Activated CD8-positive, alpha-beta memory T cell treated with anti-CD3 and anti-CD28 coated beads, Interleukin-2, amount 50 U/mL, for 1 hour (primary cell): ENCODE data around the gene TEKTIP1.

Experiments used
- DNase-seq: peaks from one replicate; pipeline ENCODE4 v3.0.0-alpha.2; 2020; ENCODE audit errors: extremely low read depth

TEKTIP1 gene

GRCh38 chr19:3585301-3586126, 46.5 kb downstream of the TEKTIP1 start, which contains the start of gene GIPC3:
Gene GIPC3, plus strand, starts transcription at chr19:3585478. Its CDS starts 120 bp downstream, at chr19:3585598.
- DNase-seq = no peak

DNA sequence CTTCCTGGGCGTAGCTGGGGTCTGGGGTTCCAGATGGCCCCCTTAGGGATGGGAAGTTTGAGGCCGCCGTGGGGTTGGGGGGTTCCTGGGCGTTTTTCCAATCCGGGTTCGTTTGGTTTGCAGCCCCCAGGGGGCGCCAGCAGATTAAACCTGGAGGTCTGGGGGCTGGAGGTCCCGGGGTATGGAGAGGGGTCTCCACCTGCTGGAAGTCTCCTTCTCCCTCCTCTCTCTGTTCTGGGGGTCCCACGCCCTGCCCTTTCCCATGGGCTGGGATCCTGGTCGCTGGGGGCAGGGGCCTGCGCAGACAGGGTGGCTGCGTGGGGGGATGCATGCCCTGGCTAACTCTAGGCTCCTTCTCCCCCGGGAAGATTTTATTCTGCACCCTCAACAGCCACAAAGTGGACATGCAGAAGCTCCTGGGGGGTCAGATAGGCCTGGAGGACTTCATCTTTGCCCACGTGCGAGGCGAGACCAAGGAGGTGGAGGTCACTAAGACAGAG, 47.2 kb downstream of the TEKTIP1 start:
- DNase-seq = no peak

DNA sequence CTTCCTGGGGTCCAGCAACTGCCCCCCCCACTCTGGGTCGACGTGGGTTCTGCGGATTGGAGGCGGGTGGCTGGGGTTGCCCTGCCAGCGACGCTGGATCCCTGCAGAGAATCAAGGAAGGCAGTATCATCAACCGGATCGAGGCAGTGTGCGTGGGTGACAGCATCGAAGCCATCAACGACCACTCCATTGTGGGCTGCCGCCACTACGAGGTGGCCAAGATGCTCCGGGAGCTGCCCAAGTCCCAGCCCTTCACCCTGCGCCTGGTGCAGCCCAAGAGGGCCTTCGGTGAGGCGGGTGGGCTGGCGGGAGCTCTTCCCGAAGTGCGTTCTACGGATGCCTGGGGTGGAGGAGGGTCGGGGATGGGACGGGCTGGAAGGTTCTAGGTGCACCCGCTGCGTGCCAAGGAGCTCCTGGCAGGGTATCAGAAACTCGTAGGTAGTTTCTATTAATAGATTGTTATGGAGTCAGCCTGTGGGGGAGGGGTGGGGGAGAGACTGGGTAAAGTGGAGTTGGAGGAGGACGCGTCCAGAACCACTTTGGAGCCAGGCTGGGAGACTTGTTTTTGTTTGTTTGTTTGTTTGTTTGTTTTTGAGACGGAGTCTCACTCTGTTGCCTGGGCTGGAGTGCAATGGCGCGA, 47.9 kb downstream of the TEKTIP1 start:
- DNase-seq = no peak

DNA sequence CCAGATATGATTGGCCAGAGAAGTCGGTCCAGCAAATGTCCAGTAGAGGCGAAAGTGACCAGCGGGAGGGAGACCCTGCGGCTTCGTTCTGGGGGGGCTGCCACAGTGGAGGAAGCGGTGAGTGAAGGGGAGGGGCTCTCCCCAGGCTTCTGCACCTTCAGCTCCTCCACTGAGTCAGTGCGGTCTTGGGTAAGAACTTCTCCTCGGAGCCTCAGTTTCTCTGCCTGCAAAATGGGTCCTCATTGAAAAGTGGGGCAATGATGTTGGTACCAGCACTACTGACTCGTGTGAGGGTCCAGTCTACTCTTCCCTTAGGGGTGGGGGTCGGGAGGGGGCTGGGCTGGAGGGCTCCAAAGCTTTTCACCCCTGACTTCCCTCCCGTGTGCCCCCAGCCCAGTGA, 50.5 kb downstream of the TEKTIP1 start:
- no peak for DNase-seq

DNA sequence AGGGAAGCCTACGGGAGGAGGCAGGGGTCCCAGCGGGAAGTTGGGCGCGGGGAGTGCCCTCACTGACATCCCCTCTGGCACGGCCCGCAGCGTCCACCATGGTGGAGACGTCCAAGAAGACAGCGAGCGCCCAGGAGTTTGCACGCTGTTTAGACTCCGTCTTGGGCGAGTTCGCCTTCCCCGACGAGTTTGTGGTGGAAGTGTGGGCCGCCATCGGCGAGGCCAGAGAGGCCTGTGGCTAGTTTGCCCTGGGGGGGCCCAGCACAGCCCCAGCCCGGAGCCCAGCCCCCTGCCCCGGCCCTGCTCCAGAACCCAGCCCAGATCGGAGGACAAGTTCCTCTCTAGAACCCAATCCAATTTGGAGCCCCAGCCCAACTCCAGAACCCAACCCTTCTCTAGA, 51.0 kb downstream of the TEKTIP1 start:
- DNase-seq = no peak

DNA sequence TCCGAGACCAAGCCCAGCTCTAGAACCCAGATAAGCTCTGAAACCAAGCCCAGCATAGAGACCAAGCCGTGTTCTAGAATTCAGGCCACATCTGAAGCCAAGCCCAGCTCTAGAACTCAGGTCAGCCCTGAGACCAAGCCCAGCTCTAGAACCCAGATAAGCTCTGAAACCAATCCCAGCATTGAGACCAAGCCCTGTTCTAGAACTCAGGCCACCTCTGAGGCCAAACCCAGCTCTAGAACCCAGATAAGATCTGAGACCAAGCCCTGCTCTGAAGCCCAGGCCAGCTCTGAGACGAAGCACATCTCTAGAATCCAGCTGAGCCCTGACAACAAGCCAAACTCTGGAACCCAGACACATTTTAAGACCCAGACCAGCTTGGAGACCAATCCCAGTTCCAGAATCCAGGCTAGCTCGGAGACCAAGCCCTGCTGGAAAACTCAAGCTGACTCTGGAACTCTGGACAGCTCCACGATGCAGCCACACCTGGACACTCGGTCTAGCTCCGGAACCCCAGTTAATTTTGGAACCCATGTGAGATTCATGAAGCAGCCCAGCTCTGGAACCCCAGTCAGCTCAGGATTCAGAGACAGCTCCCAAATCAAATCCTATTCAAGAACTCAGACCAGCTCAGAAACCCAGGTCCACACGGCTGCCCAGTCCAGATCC, 52.2 kb downstream of the TEKTIP1 start:
- DNase-seq = no peak

DNA sequence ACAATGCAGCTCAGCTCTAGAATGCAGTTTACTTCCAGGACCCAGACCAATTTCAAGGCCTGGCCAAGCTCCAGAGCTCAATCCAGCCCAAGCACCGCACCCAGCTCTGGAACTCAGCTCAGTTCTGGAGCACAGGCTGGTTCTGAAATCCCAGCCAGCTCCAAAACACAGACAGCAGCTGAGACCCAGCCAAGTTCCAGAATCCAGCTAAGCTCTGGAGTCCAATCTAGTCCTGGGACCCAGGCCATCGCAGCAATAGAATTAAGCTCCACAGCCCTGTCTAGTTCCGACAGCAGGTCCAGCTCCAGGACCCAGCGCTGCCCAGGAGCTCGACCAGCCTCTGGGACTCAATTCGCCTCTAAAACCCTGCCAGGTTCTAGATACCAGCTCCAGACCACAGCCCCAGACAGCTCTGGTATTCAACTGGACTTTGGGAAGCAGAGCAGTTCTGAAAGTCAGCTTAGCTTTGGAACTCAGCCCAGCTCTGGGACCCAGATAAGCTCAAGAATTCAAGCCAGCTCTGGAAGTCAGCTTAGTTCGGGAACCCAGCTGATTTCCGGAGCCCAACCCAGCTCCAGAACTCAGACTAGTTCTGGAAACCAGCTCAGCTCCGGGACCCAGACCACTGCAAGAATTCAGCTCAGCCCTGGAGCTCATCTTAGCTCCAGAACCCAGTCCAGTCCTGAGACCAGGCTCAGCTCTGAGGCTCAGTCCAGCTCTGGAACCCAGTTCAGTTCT, 53.1 kb downstream of the TEKTIP1 start:
- DNase-seq = no peak

- no peak for DNase-seq
Measured at GRCh38 chr19:3593156-3593555, 54.2 kb downstream of the TEKTIP1 start.
